Stimulated activated effector memory CD8-positive, alpha-beta T cell treated with anti-CD3 and anti-CD28 coated beads, Interleukin-12 subunit alpha, Interleukin-12 subunit beta, amount 100 ng/mL, for 72 hours (primary cell): ENCODE data around the gene MAN1A1.

Source experiments
- ATAC-seq: fragments of 150-1000 bp; cut with Tn5 transposase; 2 replicates; pipeline ENCODE4 v1.10.0; 2021
- DNase-seq, 2 donors: peaks; one replicate each; pipeline ENCODE4 v3.0.0; 2021 to 2022; ENCODE audit warnings: low spot score in 2 of 2
- H3K27ac Mint-ChIP-seq: one replicate; pipeline ENCODE4 v1.8.0; 2022; ENCODE audit warnings: mild to moderate bottlenecking, mixed read lengths
- H3K36me3 Mint-ChIP-seq: one replicate; pipeline ENCODE4 v1.8.0; 2022; ENCODE audit warnings: mild to moderate bottlenecking, mixed read lengths
- H3K4me1 Mint-ChIP-seq: one replicate; pipeline ENCODE4 v1.8.0; 2022; ENCODE audit warnings: mixed read lengths
- H3K4me3 Mint-ChIP-seq: one replicate; pipeline ENCODE4 v1.8.0; 2022; ENCODE audit warnings: mild to moderate bottlenecking, mixed read lengths
- H3K9me3 Mint-ChIP-seq: one replicate; pipeline ENCODE4 v1.8.0; 2022; ENCODE audit warnings: mixed read lengths

Gene MAN1A1

GRCh38 chr6:119259027-119259426 lies 90.5 kb downstream of the MAN1A1 start:
- no peak overlapping the region for H3K27ac Mint-ChIP-seq
- ATAC-seq = peak; percentile 67
- no peak for DNase-seq
- H3K4me1 Mint-ChIP-seq = peaks cover 22% of the 10 kb centered on the region
- H3K36me3 Mint-ChIP-seq = peaks cover 3% of the 10 kb centered on the region
- H3K9me3 Mint-ChIP-seq = no peaks in the 10 kb centered on the region
- H3K4me3 Mint-ChIP-seq = no peak overlapping the region

- no peaks in the 10 kb centered on the region for H3K9me3 Mint-ChIP-seq
- H3K27ac Mint-ChIP-seq = no peak overlapping the region
- peaks cover 22% of the 10 kb centered on the region for H3K4me1 Mint-ChIP-seq
- H3K4me3 Mint-ChIP-seq = no peak overlapping the region
- ATAC-seq = no peak
- peaks cover 12% of the 10 kb centered on the region for H3K36me3 Mint-ChIP-seq
- no peak for DNase-seq
Measured at GRCh38 chr6:119257726-119258125, 91.8 kb downstream of the MAN1A1 start.

GRCh38 chr6:119256978-119257462 lies 92.5 kb downstream of the MAN1A1 start:
- Mint-ChIP-seq H3K36me3 (peaks cover 16% of the 10 kb centered on the region), H3K27ac (peak overlapping the region; percentile 54), H3K4me3 (peak overlapping the region; percentile 7), H3K4me1 (peaks cover 21% of the 10 kb centered on the region), H3K9me3 (no peaks in the 10 kb centered on the region)
- DNase-seq (no peak), ATAC-seq (no peak)

- H3K36me3 Mint-ChIP-seq = peaks cover 23% of the 10 kb centered on the region
- peak overlapping the region; percentile 54 for H3K27ac Mint-ChIP-seq
- DNase-seq = no peak
- no peak for ATAC-seq
- peak overlapping the region; percentile 7 for H3K4me3 Mint-ChIP-seq
- H3K9me3 Mint-ChIP-seq = no peaks in the 10 kb centered on the region
- peaks cover 15% of the 10 kb centered on the region for H3K4me1 Mint-ChIP-seq
Measured at GRCh38 chr6:119256392-119256791, 93.2 kb downstream of the MAN1A1 start.

GRCh38 chr6:119255492-119255891 lies 94.1 kb downstream of the MAN1A1 start:
- ATAC-seq = no peak
- Mint-ChIP-seq H3K4me1 (peaks cover 13% of the 10 kb centered on the region), H3K4me3 (no peak overlapping the region), H3K27ac (no peak overlapping the region), H3K36me3 (peaks cover 25% of the 10 kb centered on the region), H3K9me3 (no peaks in the 10 kb centered on the region)
- DNase-seq = no peak

- Mint-ChIP-seq H3K4me1 (no peaks in the 10 kb centered on the region), H3K9me3 (no peaks in the 10 kb centered on the region), H3K4me3 (no peak overlapping the region), H3K36me3 (peaks cover 59% of the 10 kb centered on the region), H3K27ac (no peak overlapping the region)
- no peak for DNase-seq
- no peak for ATAC-seq
Measured at GRCh38 chr6:119250036-119250435, 99.5 kb downstream of the MAN1A1 start.

- no peaks in the 10 kb centered on the region for H3K9me3 Mint-ChIP-seq
- ATAC-seq (no peak), DNase-seq (no peak)
- no peak overlapping the region for H3K4me3 Mint-ChIP-seq
- H3K4me1 Mint-ChIP-seq = no peaks in the 10 kb centered on the region
- H3K36me3 Mint-ChIP-seq = peaks cover 64% of the 10 kb centered on the region
- H3K27ac Mint-ChIP-seq = no peak overlapping the region
Measured at GRCh38 chr6:119249319-119249718, 100.2 kb downstream of the MAN1A1 start.

- DNase-seq (no peak), ATAC-seq (no peak)
- Mint-ChIP-seq H3K27ac (no peak overlapping the region), H3K9me3 (no peaks in the 10 kb centered on the region), H3K4me3 (no peak overlapping the region), H3K4me1 (no peaks in the 10 kb centered on the region), H3K36me3 (peaks cover 52% of the 10 kb centered on the region)
Measured at GRCh38 chr6:119247504-119247903, 102.1 kb downstream of the MAN1A1 start.

- ATAC-seq = no peak
- no peaks in the 10 kb centered on the region for H3K9me3 Mint-ChIP-seq
Measured at GRCh38 chr6:119243657-119244056, 105.9 kb downstream of the MAN1A1 start.

GRCh38 chr6:119243037-119243436 lies 106.5 kb downstream of the MAN1A1 start:
- H3K4me1 Mint-ChIP-seq = no peaks in the 10 kb centered on the region
- H3K27ac Mint-ChIP-seq = no peak overlapping the region
- H3K4me3 Mint-ChIP-seq = no peak overlapping the region

More at GRCh38 chr6:119243657-119244056, 105.9 kb downstream of the MAN1A1 start:
- DNase-seq = no peak
- Mint-ChIP-seq H3K36me3 (peaks cover 33% of the 10 kb centered on the region), H3K4me1 (no peaks in the 10 kb centered on the region), H3K4me3 (no peak overlapping the region), H3K27ac (no peak overlapping the region)

GRCh38 chr6:119241540-119242309 lies 107.8 kb downstream of the MAN1A1 start:
- ATAC-seq = no peak
- DNase-seq = no peak
- H3K4me1 Mint-ChIP-seq = no peaks in the 10 kb centered on the region
- H3K4me3 Mint-ChIP-seq = no peak overlapping the region
- peaks cover 26% of the 10 kb centered on the region for H3K36me3 Mint-ChIP-seq
- H3K9me3 Mint-ChIP-seq = no peaks in the 10 kb centered on the region
- H3K27ac Mint-ChIP-seq = no peak overlapping the region

More at GRCh38 chr6:119243037-119243436, 106.5 kb downstream of the MAN1A1 start:
- ATAC-seq (no peak), DNase-seq (no peak)
- Mint-ChIP-seq H3K36me3 (peaks cover 33% of the 10 kb centered on the region), H3K9me3 (no peaks in the 10 kb centered on the region)

- DNase-seq (no peak), ATAC-seq (no peak)
- Mint-ChIP-seq H3K4me3 (no peak overlapping the region), H3K36me3 (peaks cover 23% of the 10 kb centered on the region), H3K27ac (no peak overlapping the region), H3K4me1 (no peaks in the 10 kb centered on the region), H3K9me3 (no peaks in the 10 kb centered on the region)
Measured at GRCh38 chr6:119241111-119241465, 108.5 kb downstream of the MAN1A1 start.

GRCh38 chr6:119240257-119241110 lies 109.1 kb downstream of the MAN1A1 start:
- no peak overlapping the region for H3K27ac Mint-ChIP-seq
- peaks cover 19% of the 10 kb centered on the region for H3K36me3 Mint-ChIP-seq
- peaks cover under 1% of the 10 kb centered on the region for H3K4me1 Mint-ChIP-seq

GRCh38 chr6:119237177-119237715 lies 112.3 kb downstream of the MAN1A1 start:
- Mint-ChIP-seq H3K36me3 (peaks cover 18% of the 10 kb centered on the region), H3K9me3 (no peaks in the 10 kb centered on the region), H3K27ac (no peak overlapping the region), H3K4me1 (peaks cover 8% of the 10 kb centered on the region), H3K4me3 (no peak overlapping the region)
- DNase-seq (no peak), ATAC-seq (no peak)

More at GRCh38 chr6:119240257-119241110, 109.1 kb downstream of the MAN1A1 start:
- ATAC-seq (no peak), DNase-seq (no peak)
- no peak overlapping the region for H3K4me3 Mint-ChIP-seq
- no peaks in the 10 kb centered on the region for H3K9me3 Mint-ChIP-seq

GRCh38 chr6:119234941-119235340 lies 114.6 kb downstream of the MAN1A1 start:
- Mint-ChIP-seq H3K4me3 (no peak overlapping the region), H3K9me3 (no peaks in the 10 kb centered on the region), H3K27ac (no peak overlapping the region), H3K4me1 (peaks cover 22% of the 10 kb centered on the region), H3K36me3 (peaks cover 34% of the 10 kb centered on the region)
- no peak for ATAC-seq
- DNase-seq = no peak
